GM23248 (cell line): Measurements from ENCODE around the gene TPRG1L. TPM values are rescaled to one million over a fixed set of nuclear protein-coding genes. Genes with fewer than 3 reads are reported as not detected.

Experiments
- DNase-seq: peaks from one replicate; pipeline ENCODE4 v3.0.0-alpha.2; 2015
- H2AFZ ChIP-seq: fragments of 200-600 bp; sonication (generic); 2 replicates; pipeline ENCODE4 v1.6.1; 2016; ENCODE audit warnings: antibody characterized with exemption
- H3F3A ChIP-seq: fragments of 200-600 bp; sonication (generic); 2 replicates; pipeline ENCODE4 v1.6.1; 2016; ENCODE audit warnings: mild to moderate bottlenecking, antibody characterized with exemption, mixed run types; ENCODE audit not compliant: insufficient read depth
- H3K27ac ChIP-seq: fragments of 200-600 bp; sonication (generic); 2 replicates; pipeline ENCODE4 v1.5.1; 2016; ENCODE audit warnings: mild to moderate bottlenecking
- H3K27me3 ChIP-seq: fragments of 200-600 bp; sonication (generic); replicated peaks from 2 replicates; pipeline ENCODE4 v1.6.1; 2016; ENCODE audit warnings: mild to moderate bottlenecking; ENCODE audit not compliant: insufficient read depth
- H3K36me3 ChIP-seq: fragments of 200-600 bp; sonication (generic); 2 replicates; pipeline ENCODE4 v1.6.1; 2016; ENCODE audit warnings: low read depth, mild to moderate bottlenecking
- H3K4me1 ChIP-seq: fragments of 200-600 bp; sonication (generic); 2 replicates; pipeline ENCODE4 v1.6.1; 2016; ENCODE audit warnings: mild to moderate bottlenecking; ENCODE audit not compliant: insufficient read depth
- H3K4me2 ChIP-seq: fragments of 200-600 bp; sonication (generic); one replicate; pipeline ENCODE4 v1.6.1; 2016; ENCODE audit warnings: mild to moderate bottlenecking; ENCODE audit not compliant: unreplicated experiment
- H3K4me3 ChIP-seq: fragments of 200-600 bp; sonication (generic); 2 replicates; pipeline ENCODE4 v1.5.1; 2016; ENCODE audit warnings: mild to moderate bottlenecking
- H3K79me2 ChIP-seq: fragments of 200-600 bp; sonication (generic); 2 replicates; pipeline ENCODE4 v1.6.1; 2016; ENCODE audit warnings: mild to moderate bottlenecking; ENCODE audit not compliant: insufficient read depth
- H3K9ac ChIP-seq: fragments of 200-600 bp; sonication (generic); 2 replicates; pipeline ENCODE4 v1.6.1; 2016; ENCODE audit warnings: mild to moderate bottlenecking
- H3K9me2 ChIP-seq: fragments of 200-600 bp; sonication (generic); 2 replicates; pipeline ENCODE4 v1.6.1; 2016; ENCODE audit warnings: mixed run types, mild to moderate bottlenecking, moderate library complexity; ENCODE audit not compliant: insufficient read depth
- H3K9me3 ChIP-seq: fragments of 200-600 bp; sonication (generic); one replicate; pipeline ENCODE4 v1.6.1; 2017; ENCODE audit warnings: low read depth
- H4K20me1 ChIP-seq: fragments of 200-600 bp; sonication (generic); 2 replicates; pipeline ENCODE4 v1.6.0; 2016; ENCODE audit not compliant: insufficient read depth
- EZH2 ChIP-seq: fragments of 200-600 bp; sonication (generic); IDR thresholded peaks from 2 replicates; pipeline ENCODE4 v1.6.1; 2018; ENCODE audit warnings: antibody characterized with exemption, mild to moderate bottlenecking; ENCODE audit not compliant: insufficient read depth, poor library complexity, severe bottlenecking
- EZH2phosphoT487 ChIP-seq: fragments of 200-600 bp; sonication (generic); IDR thresholded peaks from 2 replicates; pipeline ENCODE4 v1.6.1; 2018; ENCODE audit warnings: antibody characterized with exemption, moderate library complexity, mild to moderate bottlenecking, low read depth; ENCODE audit not compliant: insufficient read depth
- WGBS, 2 experiments: methylation state at CpG; one replicate each; pipeline ENCODE4 v1.1.6; 2015 to 2017; ENCODE audit warnings: low lambda C conversion rate in 2 of 2, low coverage in 1 of 2; ENCODE audit errors: missing lambda C conversion rate in 2 of 2; 5-methylcytosine and 5-hydroxymethylcytosine counted together
- in situ Hi-C: fragments of 300-500 bp; cut with MboI; formaldehyde crosslinking; loops from 2 replicates; pipeline ENCODE4 v1.15.0; 2020
- polyA plus RNA-seq: library from polyadenylated mRNA; unstranded; fragments of >200 nt; fragmentation: Nextera tagmentation; extraction: Ambion mirVana; gene quantifications from 2 replicates; pipeline ENCODE4 v1.2.1, GENCODE V29; 2016
- total RNA-seq: library from RNA; depleted of rRNA; stranded (reverse); fragments of >200 nt; shearing (Covaris generic); gene quantifications from 2 replicates; pipeline ENCODE4 v1.2.3, GENCODE V29; 2014

TPRG1L gene
- total and polyA plus RNA-seq, 2 experiments from 2014 or later: 30.7 to 30.9 TPM

- TF ChIP-seq EZH2: no peak
- no peak for TF ChIP-seq EZH2phosphoT487
These were observed 29.9 kb downstream of the TPRG1L start for GRCh38 chr1:3654549-3655281.

DNA sequence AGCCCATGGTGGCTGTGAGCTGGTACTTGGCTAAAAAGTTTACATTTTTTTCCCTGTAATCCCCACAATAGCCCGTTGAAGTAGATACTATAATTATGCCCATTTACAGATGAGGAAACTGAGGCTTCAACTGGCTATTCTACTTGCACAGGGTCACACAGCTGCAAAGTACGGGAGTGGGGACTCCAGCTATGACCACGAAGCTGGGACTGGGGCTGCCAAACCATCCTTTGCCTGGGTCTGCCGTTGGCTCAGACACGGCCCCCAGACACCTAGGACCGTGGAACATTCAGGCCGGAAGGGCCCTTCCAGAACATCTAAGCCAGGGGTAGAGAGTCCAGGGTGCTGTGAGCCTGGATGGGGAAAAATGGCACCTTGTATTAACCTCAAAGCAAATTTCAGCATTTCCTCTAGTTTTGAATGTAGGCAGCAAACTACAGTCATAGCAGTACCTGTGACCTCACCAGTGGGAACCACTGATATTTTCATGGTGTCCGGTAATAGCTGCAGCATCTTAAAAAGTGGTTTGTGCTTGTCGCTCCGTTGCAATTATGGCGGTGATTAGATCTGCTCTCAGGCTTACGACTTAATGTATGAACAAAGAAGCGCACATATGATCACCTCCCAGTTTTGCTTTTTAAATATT lies 31.8 kb downstream of the TPRG1L start:
- no peak overlapping the region for H3K4me3 ChIP-seq
- H3K9me3 ChIP-seq: no peaks in the 10 kb centered on the region
- H3K27ac ChIP-seq: no peak overlapping the region
- no peak overlapping the region for H2AFZ ChIP-seq
- no peaks in the 10 kb centered on the region for H3K4me1 ChIP-seq
- 73 to 74% methylated on average over 13 of the region's 13 CpGs for WGBS, 2 experiments
- no peaks in the 10 kb centered on the region for H3K79me2 ChIP-seq
- H3K36me3 ChIP-seq: no peaks in the 10 kb centered on the region
- no peaks in the 10 kb centered on the region for H3K9me2 ChIP-seq
- H3K4me2 ChIP-seq: no peak overlapping the region
- no peaks in the 10 kb centered on the region for H3F3A ChIP-seq
- no peak for DNase-seq
- TF ChIP-seq EZH2: no peak
- TF ChIP-seq EZH2phosphoT487: no peak
- in situ Hi-C loops: no loop called here
- H3K9ac ChIP-seq: no peak overlapping the region
- H4K20me1 ChIP-seq: no peaks in the 10 kb centered on the region
- H3K27me3 ChIP-seq: peaks cover 73% of the 10 kb centered on the region

More at GRCh38 chr1:3654549-3655281, 29.9 kb downstream of the TPRG1L start:
- Histone ChIP-seq H3K9me2 (no peaks in the 10 kb centered on the region), H3K9me3 (no peaks in the 10 kb centered on the region), H3K4me2 (no peak overlapping the region), H2AFZ (no peak overlapping the region), H3K9ac (no peak overlapping the region), H3F3A (no peaks in the 10 kb centered on the region), H3K36me3 (no peaks in the 10 kb centered on the region), H3K27ac (no peak overlapping the region), H3K4me3 (no peak overlapping the region), H3K27me3 (peaks cover 80% of the 10 kb centered on the region), H4K20me1 (no peaks in the 10 kb centered on the region), H3K4me1 (no peaks in the 10 kb centered on the region), H3K79me2 (peaks cover under 1% of the 10 kb centered on the region; the same call in 1 of the 2 replicates)
- WGBS, 2 experiments: 53 to 65% methylated on average over 22 of the region's 22 CpGs
- no peak for DNase-seq
- in situ Hi-C loops: no loop called here

- no peak overlapping the region for H3K27ac ChIP-seq
- H3K4me2 ChIP-seq: no peak overlapping the region
- no peak for DNase-seq
- no peaks in the 10 kb centered on the region for H4K20me1 ChIP-seq
- no peaks in the 10 kb centered on the region for H3K9me3 ChIP-seq
- no peaks in the 10 kb centered on the region for H3K79me2 ChIP-seq
- WGBS, 2 experiments: 31 to 33% methylated on average over 6 of the region's 6 CpGs
- in situ Hi-C loops: no loop called here
- TF ChIP-seq EZH2phosphoT487 (no peak), EZH2 (no peak)
- no peak overlapping the region for H3K9ac ChIP-seq
- no peaks in the 10 kb centered on the region for H3K9me2 ChIP-seq
- no peak overlapping the region for H3K4me3 ChIP-seq
- H3K27me3 ChIP-seq: peaks cover 70% of the 10 kb centered on the region
- no peak overlapping the region for H2AFZ ChIP-seq
- no peaks in the 10 kb centered on the region for H3F3A ChIP-seq
- H3K4me1 ChIP-seq: no peaks in the 10 kb centered on the region
- H3K36me3 ChIP-seq: no peaks in the 10 kb centered on the region
These were observed 32.3 kb downstream of the TPRG1L start for GRCh38 chr1:3657096-3657475.

DNA sequence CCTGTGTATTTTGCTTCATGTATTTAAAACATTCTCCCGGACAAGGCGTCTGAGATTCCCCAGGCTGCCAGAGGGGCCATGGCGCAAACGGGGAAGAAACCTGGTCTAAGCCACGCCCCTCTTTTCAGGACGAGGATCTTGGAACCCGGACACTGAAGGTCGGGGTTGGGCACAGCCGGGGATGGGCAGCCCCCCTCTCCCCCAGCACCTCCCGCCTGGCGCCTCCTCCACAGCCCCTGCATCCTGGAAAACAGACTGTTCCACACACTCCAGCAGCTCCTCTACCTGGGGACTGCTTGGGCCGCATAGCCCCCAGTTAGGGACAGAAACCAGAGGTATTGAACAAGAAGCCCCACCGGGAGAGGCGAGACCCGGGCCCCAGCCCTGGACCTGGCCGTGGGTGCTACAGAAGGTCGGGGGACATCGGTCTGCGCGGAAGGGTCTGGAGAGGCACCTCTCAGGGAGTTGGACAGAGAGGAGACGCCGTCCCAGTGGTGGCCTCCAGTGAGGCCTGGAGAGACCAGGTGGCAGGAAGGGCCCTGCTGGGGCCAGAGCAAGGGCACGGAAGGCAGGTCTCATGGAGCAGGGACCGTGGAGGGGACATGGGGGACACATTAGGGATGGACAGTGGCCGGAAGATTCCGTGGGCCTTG lies 32.9 kb downstream of the TPRG1L start:
- H2AFZ ChIP-seq: no peak overlapping the region
- no peak overlapping the region for H3K4me3 ChIP-seq
- no peak for DNase-seq
- H3K4me1 ChIP-seq: no peaks in the 10 kb centered on the region
- H3K9ac ChIP-seq: no peak overlapping the region
- H3F3A ChIP-seq: no peaks in the 10 kb centered on the region
- 44 to 48% methylated on average over 25 to 26 of the region's 26 CpGs for WGBS, 2 experiments
- no peaks in the 10 kb centered on the region for H3K36me3 ChIP-seq
- no peaks in the 10 kb centered on the region for H3K9me3 ChIP-seq
- H3K27ac ChIP-seq: no peak overlapping the region
- H3K79me2 ChIP-seq: no peaks in the 10 kb centered on the region
- peaks cover 67% of the 10 kb centered on the region for H3K27me3 ChIP-seq
- no peaks in the 10 kb centered on the region for H3K9me2 ChIP-seq
- TF ChIP-seq EZH2phosphoT487 (no peak), EZH2 (no peak)
- H3K4me2 ChIP-seq: no peak overlapping the region
- no peaks in the 10 kb centered on the region for H4K20me1 ChIP-seq
- in situ Hi-C loops: no loop called here
